Measurements from ENCODE around the gene GART. TPM values are rescaled to one million over a fixed set of nuclear protein-coding genes. Genes with fewer than 3 reads are reported as not detected.

Gene GART
- total and polyA plus RNA-seq, 2 of the 8 experiments (the other 6 are each of a cell fraction or from before 2014, with no cell fraction given): 23.1 to 231 TPM

DNA sequence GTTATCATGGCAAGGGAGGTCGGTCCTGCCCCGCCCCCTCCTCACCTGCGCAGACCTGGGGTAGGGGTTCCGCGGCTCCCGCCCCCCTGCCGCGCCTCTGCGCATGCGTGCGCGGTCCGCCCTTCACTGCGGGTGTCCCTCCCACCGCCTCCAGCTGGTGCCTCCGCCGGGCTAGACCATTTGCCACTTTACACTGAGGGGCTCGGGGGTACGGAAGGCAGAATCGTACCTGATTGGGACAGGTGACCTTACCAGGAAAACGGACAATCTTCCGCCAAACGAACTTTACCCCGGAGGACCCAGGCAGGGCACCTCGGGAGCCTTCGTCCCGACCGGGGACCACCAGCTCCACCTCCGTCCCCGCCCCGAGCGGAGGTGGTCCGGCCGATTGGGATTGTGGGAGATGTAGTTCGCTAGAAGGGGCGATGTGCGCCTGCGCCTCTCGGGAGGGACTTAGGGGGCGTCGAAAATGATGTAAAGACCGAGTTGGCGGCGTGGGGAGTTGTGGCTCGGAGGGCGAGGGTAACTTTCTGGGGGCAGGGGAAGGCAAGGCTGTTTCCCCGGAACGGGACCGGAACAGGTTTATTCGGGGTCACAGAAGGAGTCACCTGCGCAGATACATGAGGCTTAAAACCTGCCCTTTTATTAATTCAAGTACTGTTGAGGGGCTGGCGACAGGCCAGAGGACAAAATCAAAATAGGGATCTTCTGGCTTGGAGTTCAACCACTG lies 50.4 kb downstream of the GART start, which contains the start of gene DNAJC28:
Gene DNAJC28 (minus strand): TSS at position 344 of the 730 bp plus-strand sequence. CDS start 2,323 bp downstream, outside the sequence.
- Histone ChIP-seq H3K56ac (replicated peaks; ENCODE audit: insufficient read length, low read depth, low read length) (peak within 1 kb of the TSS; percentile 77), H2BK20ac (ENCODE audit: low read length) (no peak within 1 kb of the TSS), H3K14ac (ENCODE audit: insufficient read length) (no peak within 1 kb of the TSS), H4K5ac (ENCODE audit: insufficient read length, low read depth, low read length) (peak within 1 kb of the TSS; percentile 88), H4K8ac (ENCODE audit: extremely low read depth, insufficient read depth, low read length) (peak within 1 kb of the TSS; percentile 66; the same call in 1 of the 2 replicates), H4K20me1 (replicated peaks in 1 of 2; ENCODE audit: control insufficient read depth in 1 of 2, insufficient read depth in 2 of 2, low read length in 2 of 2) (no peaks in the 10 kb centered on the region), H3K4me2 (ENCODE audit: insufficient read depth in 1 of 2, low read depth in 2 of 2, low read length in 2 of 2) (peak within 1 kb of the TSS; percentile 74 to 75), H3K23ac (ENCODE audit: insufficient read length) (no peak within 1 kb of the TSS), H3K36me3 (ENCODE audit: control insufficient read depth in 2 of 4, insufficient read depth in 4 of 4, low read length in 3 of 4) (peaks cover 0 to 8% (median 0%) of the 10 kb centered on the region in 4 experiments; a peak in 2 of 8 replicates), H3K4me3 (ENCODE audit: extremely low read depth in 1 of 4, insufficient read depth in 2 of 4, low read depth in 3 of 4, low read length in 4 of 4) (peak within 1 kb of the TSS; percentile 66 to 98 (median 78)), H3K4me1 (replicated peaks in 1 of 4; ENCODE audit: control insufficient read depth in 3 of 4, insufficient read depth in 4 of 4, low read length in 3 of 4) (peaks cover 0 to 4% (median 0%) of the 10 kb centered on the region in 4 experiments; a peak in 1 of 7 replicates), H3K27me3 (replicated peaks in 1 of 4; ENCODE audit: control insufficient read depth in 3 of 4, extremely low read depth in 1 of 4, insufficient read depth in 3 of 4, low read length in 3 of 4) (no peaks in the 10 kb centered on the region), H2AK5ac (ENCODE audit: low read depth, low read length) (no peak within 1 kb of the TSS), H3K23me2 (ENCODE audit: low read depth, low read length) (peaks cover 7% of the 10 kb centered on the region), H3K79me1 (ENCODE audit: low read depth, low read length) (no peaks in the 10 kb centered on the region), H3K9ac (replicated peaks in 1 of 4; ENCODE audit: extremely low read depth in 1 of 4, low read depth in 3 of 4, low read length in 3 of 4) (peak within 1 kb of the TSS in 3 of 4 experiments; percentile 85 to 91 (median 91); a peak in 6 of 7 replicates), H2BK5ac (ENCODE audit: low read depth, low read length) (peak within 1 kb of the TSS; percentile 93), H3K4ac (replicated peaks; ENCODE audit: insufficient read length, low read depth, low read length) (peak within 1 kb of the TSS; percentile 17), H2AFZ (ENCODE audit: low read length) (peak within 1 kb of the TSS; percentile 98), H3K18ac (ENCODE audit: extremely low read depth, low read length) (peak within 1 kb of the TSS; percentile 100), H2BK12ac (ENCODE audit: low read depth, low read length) (0 out of 2 replicates have a peak within 1 kb of the TSS, but pooled peaks have one; percentile 75), H3K27ac (ENCODE audit: low read depth, low read length) (peak within 1 kb of the TSS; percentile 90), H3K79me2 (ENCODE audit: control insufficient read depth in 1 of 2, insufficient read depth in 2 of 2, low read length in 2 of 2) (no peaks in the 10 kb centered on the region), H4K91ac (replicated peaks; ENCODE audit: insufficient read length, low read length) (peak within 1 kb of the TSS; percentile 67), H2BK120ac (replicated peaks; ENCODE audit: low read depth, low read length) (no peak within 1 kb of the TSS), H3K9me3 (ENCODE audit: insufficient read depth in 2 of 2, low read depth in 1 of 2, low read length in 1 of 2) (no peaks in the 10 kb centered on the region), H2BK15ac (ENCODE audit: low read length) (0 out of 2 replicates have a peak within 1 kb of the TSS, but pooled peaks have one; percentile 72)
- FAIRE-seq (peak; percentile 88), DNase-seq (ENCODE audit: low read depth in 1 of 2, low spot score in 2 of 2) (peak; percentile 87 to 98)
- POLR2A ChIA-PET (ENCODE audit: partially characterized antibody): interaction anchor here (0.8 to 2.6 kb wide), 8 partner anchors 10 to 719 kb away, joined by 3 to 30 read pairs (median 4); partner anchors contain the start of genes DONSON and TMEM50B
- CTCF ChIA-PET (ENCODE audit: partially characterized antibody): interaction anchor here (0.6 to 1.1 kb wide), 4 partner anchors 10 to 402 kb away, joined by 3 read pairs; partner anchors contain the start of gene TMEM50B
- WGBS, 2 experiments (ENCODE audit: extremely low coverage in 1 of 2, insufficient coverage in 1 of 2, insufficient read length in 1 of 2, insufficient replicate concordance in 2 of 2, low coverage in 1 of 2, low lambda C conversion rate in 2 of 2, missing lambda C conversion rate in 1 of 2): 1% methylated on average over 47 of the region's 52 CpGs; no CpG with 5 or more reads in 1 of the 2 experiments
- TF ChIP-seq TCF12 (IDR thresholded peaks at IDR 0.05; ENCODE audit: low read depth, low read length) (no peak), SP1 (IDR thresholded peaks at IDR 0.05; ENCODE audit: low read depth, low read length) (no peak), POU5F1 (IDR thresholded peaks at IDR 0.05; ENCODE audit: low read depth, low read length) (no peak), SIN3A (conservative IDR thresholded peaks at IDR 0.05 in 1 of 2, IDR thresholded peaks at IDR 0.05 in 1 of 2; ENCODE audit: low read depth in 1 of 2, low read length in 2 of 2) (peak; percentile 11 to 70; a peak in 2 of 4 replicates), SP2 (IDR thresholded peaks at IDR 0.05; ENCODE audit: low read length) (no peak), TEAD4 (IDR thresholded peaks at IDR 0.05; ENCODE audit: low read depth, low read length) (0 out of 2 replicates have a peak, but pooled peaks have one; percentile 10), HDAC2 (IDR thresholded peaks at IDR 0.05; ENCODE audit: borderline replicate concordance in 1 of 2, low read depth in 2 of 2, low read length in 2 of 2) (peak in 1 of 2 experiments; percentile 21; a peak in 1 of 4 replicates), SIRT6 (IDR thresholded peaks at IDR 0.05; ENCODE audit: low read length) (no peak)
- TF ChIP-seq, protein P1, sequence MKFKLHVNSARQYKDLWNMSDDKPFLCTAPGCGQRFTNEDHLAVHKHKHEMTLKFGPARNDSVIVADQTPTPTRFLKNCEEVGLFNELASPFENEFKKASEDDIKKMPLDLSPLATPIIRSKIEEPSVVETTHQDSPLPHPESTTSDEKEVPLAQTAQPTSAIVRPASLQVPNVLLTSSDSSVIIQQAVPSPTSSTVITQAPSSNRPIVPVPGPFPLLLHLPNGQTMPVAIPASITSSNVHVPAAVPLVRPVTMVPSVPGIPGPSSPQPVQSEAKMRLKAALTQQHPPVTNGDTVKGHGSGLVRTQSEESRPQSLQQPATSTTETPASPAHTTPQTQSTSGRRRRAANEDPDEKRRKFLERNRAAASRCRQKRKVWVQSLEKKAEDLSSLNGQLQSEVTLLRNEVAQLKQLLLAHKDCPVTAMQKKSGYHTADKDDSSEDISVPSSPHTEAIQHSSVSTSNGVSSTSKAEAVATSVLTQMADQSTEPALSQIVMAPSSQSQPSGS (IDR thresholded peaks at IDR 0.05; ENCODE audit: low read length): no peak
